K562 (cell line): ENCODE measurements around the gene LBH. TPM values are rescaled to one million over a fixed set of nuclear protein-coding genes. Genes with fewer than 3 reads are reported as not detected.

Source experiments
- BRCA1 ChIP-seq, 2 experiments: fragments of 450-650 bp in 1 of 2; sonication (generic) in 1 of 2; formaldehyde crosslinking in 1 of 2; IDR thresholded peaks; 2 replicates each; pipeline versions ENCODE4 v1.5.0 to v1.6.1; 2017 to 2020; ENCODE audit warnings: mild to moderate bottlenecking in 1 of 2, missing genetic modification reagents in 1 of 2
- CREM ChIP-seq: IDR thresholded peaks from 2 replicates; pipeline ENCODE4 v1.6.1; 2014; ENCODE audit warnings: antibody characterized with exemption, low read depth
- CSDE1 ChIP-seq, 2 experiments: fragments of 450-650 bp; IDR thresholded peaks; 2 replicates each; pipeline ENCODE4 v1.6.1; 2016; ENCODE audit warnings: mild to moderate bottlenecking in 1 of 2
- CXXC5 ChIP-seq: fragments of 250-450 bp; sonication (Bioruptor Pico); IDR thresholded peaks from 2 replicates; pipeline ENCODE4 v1.8.0; 2022; ENCODE audit warnings: inconsistent platforms, mild to moderate bottlenecking, moderate library complexity
- DNMT1 ChIP-seq: fragments of 450-650 bp; IDR thresholded peaks from 2 replicates; pipeline ENCODE4 v1.6.1; 2016; ENCODE audit warnings: antibody characterized with exemption, mild to moderate bottlenecking
- DPF2 ChIP-seq: fragments of 450-650 bp; IDR thresholded peaks from 2 replicates; pipeline ENCODE4 v1.6.1; 2016
- KLF16 ChIP-seq: IDR thresholded peaks from 2 replicates; pipeline ENCODE4 v1.6.1; 2016; ENCODE audit warnings: antibody characterized with exemption
- MAZ ChIP-seq, 2 experiments: fragments of 450-650 bp in 1 of 2; sonication (generic) in 1 of 2; formaldehyde crosslinking; IDR thresholded peaks in 1 of 2; conservative IDR thresholded peaks in 1 of 2; 2 replicates each; pipeline versions ENCODE4 v1.4.0 to v1.5.0; 2020; ENCODE audit warnings: mild to moderate bottlenecking in 1 of 2, missing genetic modification reagents in 1 of 2
- MCM3 ChIP-seq: fragments of 450-650 bp; IDR thresholded peaks from 2 replicates; pipeline ENCODE4 v1.6.1; 2016
- OTX1 ChIP-seq: fragments of 450-650 bp; formaldehyde crosslinking; IDR thresholded peaks from 2 replicates; pipeline ENCODE4 v1.4.0; 2022; ENCODE audit warnings: mild to moderate bottlenecking
- RAD21 ChIP-seq, 2 experiments: fragments of 250-450 bp in 1 of 2; fragments of 450-650 bp in 1 of 2; sonication (Bioruptor Pico) in 1 of 2; formaldehyde crosslinking in 1 of 2; IDR thresholded peaks in 1 of 2; conservative IDR thresholded peaks in 1 of 2; 2 replicates each; pipeline versions ENCODE4 v1.4.0 to v1.8.0; 2020 to 2022; ENCODE audit warnings: mild to moderate bottlenecking in 2 of 2, moderate library complexity in 1 of 2
- RHOXF2B ChIP-seq: fragments of 250-450 bp; sonication (Bioruptor Pico); conservative IDR thresholded peaks from 2 replicates; pipeline ENCODE4 v1.5.1; 2021
- SLC30A9 ChIP-seq: fragments of 250-450 bp; sonication (Bioruptor Pico); IDR thresholded peaks from 2 replicates; pipeline ENCODE4 v1.8.0; 2022; ENCODE audit warnings: mild to moderate bottlenecking, moderate library complexity
- XRCC5 ChIP-seq: fragments of 200-400 bp; formaldehyde crosslinking; IDR thresholded peaks from 2 replicates; pipeline ENCODE4 v1.6.1; 2017; ENCODE audit warnings: low read depth, mild to moderate bottlenecking, low read length
- YY1 ChIP-seq, 3 experiments: IDR thresholded peaks; 2 replicates each; pipeline ENCODE4 v1.6.1; 2011; ENCODE audit warnings: low read length in 2 of 3, mild to moderate bottlenecking in 2 of 3, moderate library complexity in 2 of 3, borderline replicate concordance in 1 of 3, control low read depth in 1 of 3, low read depth in 1 of 3; ENCODE audit not compliant: insufficient read depth in 3 of 3, insufficient replicate concordance in 2 of 3, control insufficient read depth in 1 of 3, insufficient read length in 1 of 3; ENCODE audit errors: extremely low read depth in 1 of 3
- ZNF212 ChIP-seq: fragments of 450-650 bp; formaldehyde crosslinking; IDR thresholded peaks from 2 replicates; pipeline ENCODE4 v1.4.0; 2020; ENCODE audit warnings: mild to moderate bottlenecking
- ZNF239 ChIP-seq: fragments of 250-450 bp; sonication (Bioruptor Pico); IDR thresholded peaks from 2 replicates; pipeline ENCODE4 v1.4.0; 2020; ENCODE audit warnings: mild to moderate bottlenecking
- ZNF263 ChIP-seq: sonication (generic); formaldehyde crosslinking; IDR thresholded peaks from 2 replicates; pipeline ENCODE4 v1.8.0; 2022; ENCODE audit warnings: mild to moderate bottlenecking, missing genetic modification reagents, borderline replicate concordance
- ZNF316 ChIP-seq: fragments of 450-650 bp; IDR thresholded peaks from 2 replicates; pipeline ENCODE4 v1.6.1; 2016
- ZNF354B ChIP-seq: fragments of 250-450 bp; sonication (Bioruptor Pico); IDR thresholded peaks from 2 replicates; pipeline ENCODE4 v1.4.0; 2020
- ZNF586 ChIP-seq: fragments of 450-650 bp; formaldehyde crosslinking; conservative IDR thresholded peaks from 2 replicates; pipeline ENCODE4 v1.4.0; 2020; ENCODE audit warnings: mild to moderate bottlenecking, moderate library complexity
- ZNF717 ChIP-seq: fragments of 250-450 bp; sonication (Bioruptor Pico); IDR thresholded peaks from 2 replicates; pipeline ENCODE4 v1.5.0; 2021
- polyA plus RNA-seq, 8 experiments: library from polyadenylated mRNA; depleted of rRNA in 4 of 8; stranded (reverse) in 5 of 8; unstranded in 3 of 8; fragments of >200 nt; fragmentation: Nextera tagmentation in 2 of 8; fragmentation: Illumina TruSeq in 1 of 8; extraction: Ambion mirVana in 2 of 8; extraction: Trizol in 1 of 8; gene quantifications; 2 replicates each; pipeline versions ENCODE4 v1.2.1 to v1.2.3, GENCODE V29; 2011 to 2014; ENCODE audit warnings: inconsistent platforms in 1 of 8, missing spikeins in 1 of 8
- total RNA-seq, 7 experiments: library from RNA; depleted of rRNA in 6 of 7; stranded (reverse); fragments of >200 nt in 6 of 7; fragmentation: Illumina TruSeq in 2 of 7; extraction: Trizol in 2 of 7; gene quantifications; 2 replicates each; pipeline versions ENCODE4 v1.2.1 to v1.2.3, GENCODE V29; 2011 to 2021; ENCODE audit warnings: low replicate concordance in 1 of 7
- TF ChIP-seq, protein P1 (sequence below): fragments of 200-800 bp; sonication (Bioruptor generic); IDR thresholded peaks from 2 replicates; pipeline ENCODE4 v1.6.1; 2016; ENCODE audit warnings: missing genetic modification characterization, missing compliant biosample characterization
- TF ChIP-seq, protein P2 (sequence below): fragments of 450-650 bp; formaldehyde crosslinking; IDR thresholded peaks from 2 replicates; pipeline ENCODE4 v1.4.0; 2020; ENCODE audit warnings: mild to moderate bottlenecking, moderate library complexity

Gene LBH
- total and polyA plus RNA-seq, 9 of the 15 experiments (the other 6 are each of a cell fraction or from before 2014, with no cell fraction given): 3.1 to 13.4 (median 7.4) TPM

DNA sequence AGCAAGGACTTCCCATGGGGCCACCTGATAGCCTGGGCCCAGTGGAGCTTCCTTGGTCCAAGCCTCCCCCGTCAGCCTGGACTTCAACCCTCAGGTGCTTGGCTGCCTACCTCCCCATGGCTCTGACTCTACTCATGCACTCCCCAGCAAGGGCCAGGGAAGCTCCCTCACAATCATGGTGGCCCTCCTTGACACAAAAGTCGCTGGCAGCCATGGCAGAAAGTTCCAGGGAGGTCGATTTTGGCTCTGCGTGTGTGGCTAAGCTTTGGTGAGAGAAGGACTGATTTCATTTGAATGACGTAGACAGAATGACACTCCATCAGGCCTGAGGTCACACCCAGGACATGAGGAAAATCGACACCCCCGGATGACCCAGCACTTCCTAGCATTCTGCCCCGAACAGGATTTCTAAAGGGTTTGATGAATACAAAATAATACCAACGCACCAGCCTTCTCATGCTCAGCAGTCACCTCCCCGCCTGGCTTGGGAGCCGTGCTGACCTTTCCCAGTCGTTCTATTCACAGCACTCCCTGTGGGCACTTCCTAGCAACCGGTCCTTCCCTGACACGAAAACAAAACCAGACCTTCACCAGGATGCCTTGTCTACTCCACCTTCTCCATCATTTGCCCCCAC is 52.7 kb downstream of the LBH start (continued):
- TF ChIP-seq RAD21 (CRISPR knock-in tag; conservative IDR thresholded peaks at IDR 0.05 in 1 of 2, IDR thresholded peaks at IDR 0.05 in 1 of 2) (peak in 1 of 2 experiments; percentile 5; a peak in 1 of 4 replicates), ZNF263 (CRISPR knock-in tag) (no peak), DPF2 (0 out of 2 replicates have a peak, but pooled peaks have one; percentile 47), MCM3 (no peak), ZNF316 (peak; percentile 92), DNMT1 (no peak), CREM (peak; percentile 93), CXXC5 (0 out of 2 replicates have a peak, but pooled peaks have one; percentile 12), XRCC5 (no peak), ZNF586 (CRISPR knock-in tag) (no peak), ZNF717 (no peak), BRCA1 (IDR thresholded peaks at IDR 0.05) (no peak), BRCA1 (CRISPR knock-in tag; IDR thresholded peaks at IDR 0.05) (no peak), CSDE1 (IDR thresholded peaks at IDR 0.05) (no peak), SLC30A9 (CRISPR knock-in tag) (no peak), MAZ (CRISPR knock-in tag; conservative IDR thresholded peaks at IDR 0.05 in 1 of 2, IDR thresholded peaks at IDR 0.05 in 1 of 2) (no peak), ZNF354B (CRISPR knock-in tag) (no peak), ZNF212 (no peak), ZNF239 (CRISPR knock-in tag) (no peak), OTX1 (CRISPR knock-in tag) (no peak), YY1 (IDR thresholded peaks at IDR 0.05; ENCODE audit: borderline replicate concordance in 1 of 3, control insufficient read depth in 1 of 3, extremely low read depth in 1 of 3, insufficient read depth in 3 of 3, insufficient read length in 1 of 3, insufficient replicate concordance in 2 of 3, low read depth in 1 of 3, low read length in 2 of 3) (peak in 1 of 3 experiments; percentile 30), KLF16 (no peak), RHOXF2B (CRISPR knock-in tag) (no peak)
- TF ChIP-seq, protein P1, sequence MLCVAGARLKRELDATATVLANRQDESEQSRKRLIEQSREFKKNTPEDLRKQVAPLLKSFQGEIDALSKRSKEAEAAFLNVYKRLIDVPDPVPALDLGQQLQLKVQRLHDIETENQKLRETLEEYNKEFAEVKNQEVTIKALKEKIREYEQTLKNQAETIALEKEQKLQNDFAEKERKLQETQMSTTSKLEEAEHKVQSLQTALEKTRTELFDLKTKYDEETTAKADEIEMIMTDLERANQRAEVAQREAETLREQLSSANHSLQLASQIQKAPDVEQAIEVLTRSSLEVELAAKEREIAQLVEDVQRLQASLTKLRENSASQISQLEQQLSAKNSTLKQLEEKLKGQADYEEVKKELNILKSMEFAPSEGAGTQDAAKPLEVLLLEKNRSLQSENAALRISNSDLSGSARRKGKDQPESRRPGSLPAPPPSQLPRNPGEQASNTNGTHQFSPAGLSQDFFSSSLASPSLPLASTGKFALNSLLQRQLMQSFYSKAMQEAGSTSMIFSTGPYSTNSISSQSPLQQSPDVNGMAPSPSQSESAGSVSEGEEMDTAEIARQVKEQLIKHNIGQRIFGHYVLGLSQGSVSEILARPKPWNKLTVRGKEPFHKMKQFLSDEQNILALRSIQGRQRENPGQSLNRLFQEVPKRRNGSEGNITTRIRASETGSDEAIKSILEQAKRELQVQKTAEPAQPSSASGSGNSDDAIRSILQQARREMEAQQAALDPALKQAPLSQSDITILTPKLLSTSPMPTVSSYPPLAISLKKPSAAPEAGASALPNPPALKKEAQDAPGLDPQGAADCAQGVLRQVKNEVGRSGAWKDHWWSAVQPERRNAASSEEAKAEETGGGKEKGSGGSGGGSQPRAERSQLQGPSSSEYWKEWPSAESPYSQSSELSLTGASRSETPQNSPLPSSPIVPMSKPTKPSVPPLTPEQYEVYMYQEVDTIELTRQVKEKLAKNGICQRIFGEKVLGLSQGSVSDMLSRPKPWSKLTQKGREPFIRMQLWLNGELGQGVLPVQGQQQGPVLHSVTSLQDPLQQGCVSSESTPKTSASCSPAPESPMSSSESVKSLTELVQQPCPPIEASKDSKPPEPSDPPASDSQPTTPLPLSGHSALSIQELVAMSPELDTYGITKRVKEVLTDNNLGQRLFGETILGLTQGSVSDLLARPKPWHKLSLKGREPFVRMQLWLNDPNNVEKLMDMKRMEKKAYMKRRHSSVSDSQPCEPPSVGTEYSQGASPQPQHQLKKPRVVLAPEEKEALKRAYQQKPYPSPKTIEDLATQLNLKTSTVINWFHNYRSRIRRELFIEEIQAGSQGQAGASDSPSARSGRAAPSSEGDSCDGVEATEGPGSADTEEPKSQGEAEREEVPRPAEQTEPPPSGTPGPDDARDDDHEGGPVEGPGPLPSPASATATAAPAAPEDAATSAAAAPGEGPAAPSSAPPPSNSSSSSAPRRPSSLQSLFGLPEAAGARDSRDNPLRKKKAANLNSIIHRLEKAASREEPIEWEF (CRISPR knock-in tag): no peak
- TF ChIP-seq, protein P2, sequence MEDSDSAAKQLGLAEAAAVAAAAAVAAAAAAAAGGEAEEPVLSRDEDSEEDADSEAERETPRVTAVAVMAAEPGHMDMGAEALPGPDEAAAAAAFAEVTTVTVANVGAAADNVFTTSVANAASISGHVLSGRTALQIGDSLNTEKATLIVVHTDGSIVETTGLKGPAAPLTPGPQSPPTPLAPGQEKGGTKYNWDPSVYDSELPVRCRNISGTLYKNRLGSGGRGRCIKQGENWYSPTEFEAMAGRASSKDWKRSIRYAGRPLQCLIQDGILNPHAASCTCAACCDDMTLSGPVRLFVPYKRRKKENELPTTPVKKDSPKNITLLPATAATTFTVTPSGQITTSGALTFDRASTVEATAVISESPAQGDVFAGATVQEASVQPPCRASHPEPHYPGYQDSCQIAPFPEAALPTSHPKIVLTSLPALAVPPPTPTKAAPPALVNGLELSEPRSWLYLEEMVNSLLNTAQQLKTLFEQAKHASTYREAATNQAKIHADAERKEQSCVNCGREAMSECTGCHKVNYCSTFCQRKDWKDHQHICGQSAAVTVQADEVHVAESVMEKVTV (CRISPR knock-in tag): no peak
